GM12873 (cell line): ENCODE data around the gene JMJD7.

Experiments used
- TF ChIP-seq, protein P1 (sequence below): IDR thresholded peaks from 2 replicates; pipeline ENCODE4 v1.5.1; 2012; ENCODE audit warnings: low read depth, mild to moderate bottlenecking, moderate library complexity, low read length, control low read depth; ENCODE audit not compliant: insufficient read depth; ENCODE audit errors: missing control alignments

The JMJD7 gene

DNA sequence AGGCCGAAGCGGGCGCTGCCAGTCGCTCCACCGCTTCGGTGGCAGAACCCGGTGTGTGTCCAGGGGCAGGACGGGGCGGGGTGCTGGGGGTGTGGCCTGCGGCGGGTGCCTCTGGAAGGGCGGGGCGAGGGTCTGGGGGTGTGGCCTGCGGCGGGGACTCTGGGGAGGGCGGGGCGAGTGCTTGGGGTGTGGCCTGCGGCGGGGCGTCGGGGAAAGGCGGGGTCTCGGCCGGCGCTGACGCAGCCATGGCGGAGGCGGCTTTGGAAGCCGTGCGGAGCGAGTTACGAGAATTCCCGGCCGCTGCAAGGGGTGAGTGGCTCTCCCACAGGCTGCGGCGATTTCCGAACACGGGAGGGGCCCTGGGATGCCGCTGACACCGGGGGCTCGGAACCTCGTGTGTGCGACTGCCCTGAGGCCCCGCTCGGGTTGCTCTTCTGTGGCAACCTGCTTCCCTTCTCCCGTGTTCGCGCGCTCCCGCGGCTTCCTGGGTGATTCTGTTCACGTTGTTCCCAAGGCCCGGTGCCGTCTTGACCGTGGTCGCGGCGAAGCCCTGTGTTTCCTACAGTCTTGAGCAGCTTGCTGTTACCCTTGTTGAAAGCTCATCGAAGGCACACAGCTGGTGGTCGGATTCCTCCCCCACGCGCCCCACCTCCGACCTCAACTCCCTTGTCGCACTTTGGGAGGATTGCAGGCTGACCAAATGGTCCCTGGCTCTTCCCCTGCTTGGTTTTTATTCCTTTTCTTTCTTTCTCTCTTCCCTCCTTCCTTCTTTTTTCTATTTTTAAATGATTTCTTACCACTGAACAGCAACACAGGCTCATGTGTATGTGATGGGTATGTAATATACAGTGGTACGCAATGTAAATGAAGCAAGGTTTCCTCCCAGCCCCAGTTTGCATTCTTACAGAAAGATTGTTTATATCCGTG is at the start of gene JMJD7:
JMJD7 (plus strand) TSS at position 213 of the 927 bp plus-strand sequence; CDS start at position 246, 33 bp downstream.
- TF ChIP-seq, protein P1, sequence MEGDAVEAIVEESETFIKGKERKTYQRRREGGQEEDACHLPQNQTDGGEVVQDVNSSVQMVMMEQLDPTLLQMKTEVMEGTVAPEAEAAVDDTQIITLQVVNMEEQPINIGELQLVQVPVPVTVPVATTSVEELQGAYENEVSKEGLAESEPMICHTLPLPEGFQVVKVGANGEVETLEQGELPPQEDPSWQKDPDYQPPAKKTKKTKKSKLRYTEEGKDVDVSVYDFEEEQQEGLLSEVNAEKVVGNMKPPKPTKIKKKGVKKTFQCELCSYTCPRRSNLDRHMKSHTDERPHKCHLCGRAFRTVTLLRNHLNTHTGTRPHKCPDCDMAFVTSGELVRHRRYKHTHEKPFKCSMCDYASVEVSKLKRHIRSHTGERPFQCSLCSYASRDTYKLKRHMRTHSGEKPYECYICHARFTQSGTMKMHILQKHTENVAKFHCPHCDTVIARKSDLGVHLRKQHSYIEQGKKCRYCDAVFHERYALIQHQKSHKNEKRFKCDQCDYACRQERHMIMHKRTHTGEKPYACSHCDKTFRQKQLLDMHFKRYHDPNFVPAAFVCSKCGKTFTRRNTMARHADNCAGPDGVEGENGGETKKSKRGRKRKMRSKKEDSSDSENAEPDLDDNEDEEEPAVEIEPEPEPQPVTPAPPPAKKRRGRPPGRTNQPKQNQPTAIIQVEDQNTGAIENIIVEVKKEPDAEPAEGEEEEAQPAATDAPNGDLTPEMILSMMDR = no peak

DNA sequence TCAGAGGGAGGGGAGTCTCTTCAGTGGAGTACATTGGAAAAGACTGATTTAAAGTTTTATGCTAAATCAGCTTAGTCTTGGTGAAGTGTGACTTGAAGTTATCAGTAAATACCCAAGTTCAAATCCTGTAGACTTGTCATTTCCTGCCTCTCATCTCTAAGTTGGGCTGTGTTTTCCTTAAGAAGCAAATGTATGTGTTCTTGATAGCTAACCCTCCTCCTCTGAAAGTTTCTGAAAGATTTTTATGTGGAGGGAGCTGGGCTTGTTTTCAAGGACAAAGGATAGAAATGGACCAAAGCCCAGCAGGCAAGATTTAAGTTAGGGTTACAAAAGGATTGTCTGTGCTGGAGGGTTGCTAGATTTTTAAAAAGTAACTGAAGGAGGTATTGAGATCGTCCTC is 49.4 kb upstream of the JMJD7 start:
- TF ChIP-seq, protein P1 = no peak

DNA sequence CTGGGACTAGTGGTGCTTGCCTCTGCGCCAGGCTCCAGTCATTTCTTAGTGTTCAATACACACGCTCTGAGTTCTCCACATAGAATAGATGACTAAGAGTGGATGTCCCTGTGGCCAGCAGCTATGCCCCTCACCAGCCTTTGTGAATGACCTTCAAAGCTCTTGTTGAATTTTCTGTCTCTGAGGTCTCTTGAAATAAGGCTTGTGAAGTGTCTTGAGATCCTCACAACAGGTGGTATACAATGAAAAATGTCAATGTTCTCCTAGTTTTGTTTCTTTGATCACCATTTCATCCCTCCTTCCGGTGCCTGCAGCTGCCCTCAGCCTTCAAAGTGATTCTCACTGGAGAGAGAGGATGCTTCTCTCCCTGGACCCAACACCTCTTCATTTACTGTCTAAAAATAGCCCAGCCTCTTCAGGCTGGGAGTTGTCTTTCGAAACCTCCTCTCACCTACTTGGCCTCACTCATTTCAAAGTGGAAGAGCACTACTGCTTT is 48.2 kb upstream of the JMJD7 start:
- TF ChIP-seq, protein P1 = no peak

DNA sequence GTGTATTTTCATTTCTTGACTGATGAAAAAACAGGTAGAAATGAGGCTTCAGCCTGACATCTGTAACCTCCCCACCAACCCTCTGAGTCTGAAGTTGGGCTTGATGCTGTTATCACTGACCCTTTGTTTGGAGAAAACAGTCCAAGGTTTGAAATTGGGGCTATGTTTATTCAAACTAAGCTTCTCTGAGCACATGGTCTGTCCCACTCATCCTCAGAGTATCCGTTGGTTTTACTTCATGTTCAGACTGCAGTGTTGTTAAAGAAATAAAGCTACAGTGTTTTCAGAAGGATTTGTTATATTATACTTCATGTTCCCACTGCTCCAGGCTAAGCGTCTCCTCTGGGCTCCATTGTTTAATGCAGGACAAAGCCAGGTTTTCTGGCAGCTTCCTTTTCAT is 47.6 kb upstream of the JMJD7 start:
- TF ChIP-seq, protein P1 = no peak

DNA sequence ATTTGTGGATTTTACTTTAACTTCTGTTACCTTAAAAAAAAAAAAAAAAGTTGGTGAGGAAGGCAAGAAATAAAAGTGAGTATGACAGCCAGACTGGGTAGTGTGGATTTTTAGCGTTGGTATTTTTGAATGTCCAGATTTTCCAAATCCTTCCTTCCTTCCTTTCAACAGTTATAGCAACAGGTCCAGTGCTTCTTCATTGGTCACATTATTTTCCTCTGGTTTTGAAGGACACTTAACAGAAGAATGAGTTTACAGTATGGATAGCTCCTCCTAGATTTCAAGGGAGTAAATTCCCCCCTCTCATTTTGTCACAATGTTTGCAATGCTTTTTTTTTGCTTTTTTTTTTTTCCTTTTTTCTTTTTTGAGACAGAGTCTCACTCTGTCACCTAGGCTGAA is 47.2 kb upstream of the JMJD7 start:
- TF ChIP-seq, protein P1 = no peak

DNA sequence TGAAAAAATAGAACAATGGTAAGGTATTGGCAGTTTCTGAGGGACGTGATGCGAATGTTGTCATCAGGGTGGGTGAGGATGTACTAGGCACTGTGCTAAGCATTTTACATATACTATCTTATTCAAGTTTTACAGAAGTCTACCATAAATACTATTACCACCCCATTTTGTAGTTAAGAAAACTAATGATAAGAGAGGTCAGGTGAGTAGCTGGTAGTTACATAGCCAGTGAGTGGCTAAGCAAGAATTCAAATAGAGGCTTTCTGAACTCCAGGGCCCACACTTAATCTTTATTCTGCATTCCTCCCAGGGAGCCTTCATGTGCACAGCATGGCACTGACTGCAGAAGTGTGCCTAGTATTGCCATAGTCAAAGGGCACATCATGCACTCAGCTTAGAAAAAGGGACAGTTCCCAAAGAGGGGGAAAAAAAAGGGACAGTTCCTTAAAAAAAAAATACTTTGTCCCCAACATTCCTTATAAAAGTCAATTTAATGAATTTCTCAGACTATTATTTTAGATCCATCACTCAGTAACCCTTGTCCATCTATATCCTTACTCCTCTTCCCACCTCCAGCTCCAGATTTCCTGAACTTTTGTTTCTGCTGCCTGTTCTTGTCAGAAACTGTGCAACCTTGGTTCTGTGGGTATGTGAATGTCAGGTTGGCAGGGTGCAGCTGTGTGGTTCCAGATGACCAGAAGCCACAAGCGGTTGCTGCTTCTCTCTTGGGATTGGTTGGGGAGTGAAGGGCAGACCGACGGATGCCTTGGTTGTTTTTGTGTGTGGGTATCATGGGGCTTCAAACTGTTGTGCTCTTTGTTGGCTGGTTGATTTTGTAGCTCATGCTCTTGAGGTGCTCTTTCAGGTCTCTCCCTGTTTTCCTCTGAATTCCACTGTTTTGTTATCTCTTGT is 45.3 kb upstream of the JMJD7 start:
- TF ChIP-seq, protein P1 = no peak

DNA sequence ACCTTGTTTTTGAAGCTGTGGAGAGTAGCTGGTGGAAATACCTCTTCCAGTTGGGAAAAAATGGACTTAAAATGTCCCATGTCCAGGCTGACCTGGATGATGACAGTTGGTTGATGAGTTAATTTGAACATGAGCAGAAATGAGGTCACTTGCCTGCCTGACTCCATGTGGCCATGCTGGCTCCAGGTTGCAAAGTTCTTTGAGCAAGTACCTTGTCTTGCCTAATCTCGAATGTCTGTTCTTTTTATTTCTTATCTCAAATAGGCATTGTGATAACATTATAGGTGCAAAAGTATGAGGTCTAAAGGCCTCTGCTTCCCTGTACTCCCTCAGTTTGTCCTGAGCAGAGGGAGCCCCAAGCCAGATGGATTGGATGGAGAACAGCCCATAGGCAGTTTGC is 44.6 kb upstream of the JMJD7 start:
- TF ChIP-seq, protein P1 = no peak
